HEK293 (cell line): ENCODE data around the gene CDK10.

Source experiments
- CTCF ChIA-PET: fragments of 350-600 bp; formaldehyde crosslinking; extraction: SDS; loops from one replicate; lab custom pipeline; 2021; ENCODE audit warnings: antibody characterized with exemption; lab: Yijun Ruan, JAX
- POLR2A ChIA-PET: fragments of 300-600 bp; formaldehyde crosslinking; extraction: SDS; loops from one replicate; lab custom pipeline; 2020; ENCODE audit warnings: antibody characterized with exemption, inconsistent platforms; lab: Yijun Ruan, JAX
- H3K27ac ChIP-seq: fragments of 200-500 bp; sonication (Bioruptor generic); 2 replicates; pipeline ENCODE4 v1.5.1; 2014; ENCODE audit warnings: low read depth, low read length, control low read depth, inconsistent platforms; ENCODE audit errors: extremely low read depth
- H3K36me3 ChIP-seq, 2 experiments: fragments of 200-500 bp in 1 of 2; sonication (Bioruptor generic) in 1 of 2; 1 replicate in 1 of 2; 2 replicates in 1 of 2; pipeline ENCODE4 v1.5.1; 2014 to 2017; ENCODE audit warnings: inconsistent platforms in 2 of 2, low read length in 2 of 2; ENCODE audit not compliant: control insufficient read depth in 2 of 2, insufficient read depth in 1 of 2
- H3K4me1 ChIP-seq: fragments of 200-500 bp; sonication (Bioruptor generic); 2 replicates; pipeline ENCODE4 v1.5.1; 2014; ENCODE audit warnings: mild to moderate bottlenecking, low read length, inconsistent platforms; ENCODE audit not compliant: control insufficient read depth, insufficient read depth
- H3K4me3 ChIP-seq: 2 replicates; pipeline ENCODE4 v1.5.1; 2011; ENCODE audit warnings: low read depth, mild to moderate bottlenecking, control low read depth, low read length, moderate library complexity
- H3K9me3 ChIP-seq: fragments of 200-500 bp; sonication (Bioruptor generic); 2 replicates; pipeline ENCODE4 v1.5.1; 2014; ENCODE audit warnings: low read depth, low read length, inconsistent platforms; ENCODE audit not compliant: control insufficient read depth, insufficient read depth
- EGR2 ChIP-seq: fragments of 450-650 bp; formaldehyde crosslinking; IDR thresholded peaks from 2 replicates; pipeline ENCODE4 v1.5.1; 2016; ENCODE audit warnings: low read depth, missing biosample characterization, missing genetic modification characterization
- HOXC10 ChIP-seq: sonication (generic); formaldehyde crosslinking; IDR thresholded peaks from 2 replicates; pipeline ENCODE4 v1.8.1; 2023; ENCODE audit warnings: mild to moderate bottlenecking, missing genetic modification reagents
- KLF7 ChIP-seq: fragments of 450-650 bp; formaldehyde crosslinking; IDR thresholded peaks from 2 replicates; pipeline ENCODE4 v1.5.1; 2016; ENCODE audit warnings: missing biosample characterization, missing genetic modification characterization, borderline replicate concordance
- SALL2 ChIP-seq: fragments of 450-650 bp; formaldehyde crosslinking; IDR thresholded peaks from 2 replicates; pipeline ENCODE4 v1.5.0; 2017; ENCODE audit warnings: missing biosample characterization, mild to moderate bottlenecking, missing genetic modification characterization, borderline replicate concordance
- ZFP37 ChIP-seq: fragments of 450-650 bp; formaldehyde crosslinking; IDR thresholded peaks from 2 replicates; pipeline ENCODE4 v1.5.1; 2016; ENCODE audit warnings: missing biosample characterization, missing genetic modification characterization
- ZNF112 ChIP-seq: fragments of 450-650 bp; formaldehyde crosslinking; IDR thresholded peaks from 2 replicates; pipeline ENCODE4 v1.5.0; 2017; ENCODE audit warnings: missing biosample characterization, missing genetic modification characterization
- ZNF169 ChIP-seq: fragments of 450-650 bp; formaldehyde crosslinking; IDR thresholded peaks from 2 replicates; pipeline ENCODE4 v1.5.1; 2016; ENCODE audit warnings: missing biosample characterization, missing genetic modification characterization
- ZNF248 ChIP-seq: fragments of 450-650 bp; formaldehyde crosslinking; IDR thresholded peaks from 2 replicates; pipeline ENCODE4 v1.5.1; 2017; ENCODE audit warnings: missing biosample characterization, missing genetic modification characterization
- ZNF426 ChIP-seq: fragments of 450-650 bp; formaldehyde crosslinking; IDR thresholded peaks from 2 replicates; pipeline ENCODE4 v1.5.1; 2017; ENCODE audit warnings: missing biosample characterization, missing genetic modification characterization, mild to moderate bottlenecking, inconsistent platforms, moderate library complexity
- ZNF48 ChIP-seq: fragments of 450-650 bp; formaldehyde crosslinking; IDR thresholded peaks from 2 replicates; pipeline ENCODE4 v1.5.1; 2016; ENCODE audit warnings: missing biosample characterization, missing genetic modification characterization
- ZNF501 ChIP-seq: fragments of 450-650 bp; formaldehyde crosslinking; IDR thresholded peaks from 2 replicates; pipeline ENCODE4 v1.5.1; 2016; ENCODE audit warnings: missing biosample characterization, missing genetic modification characterization
- ZNF510 ChIP-seq: fragments of 450-650 bp; formaldehyde crosslinking; IDR thresholded peaks from 2 replicates; pipeline ENCODE4 v1.5.1; 2018; ENCODE audit warnings: mild to moderate bottlenecking, missing genetic modification characterization, missing biosample characterization; ENCODE audit not compliant: insufficient replicate concordance
- ZNF514 ChIP-seq: fragments of 450-650 bp; formaldehyde crosslinking; IDR thresholded peaks from 2 replicates; pipeline ENCODE4 v1.5.1; 2016; ENCODE audit warnings: missing biosample characterization, missing genetic modification characterization
- ZNF561 ChIP-seq: fragments of 450-650 bp; IDR thresholded peaks from 2 replicates; pipeline ENCODE4 v1.5.1; 2018; ENCODE audit warnings: missing biosample characterization, missing genetic modification characterization, borderline replicate concordance
- ZNF585B ChIP-seq: fragments of 450-650 bp; formaldehyde crosslinking; IDR thresholded peaks from 2 replicates; pipeline ENCODE4 v1.5.1; 2016; ENCODE audit warnings: missing biosample characterization, missing genetic modification characterization
- ZNF76 ChIP-seq: fragments of 450-650 bp; formaldehyde crosslinking; IDR thresholded peaks from 2 replicates; pipeline ENCODE4; 2016; ENCODE audit warnings: low read depth, missing biosample characterization, missing genetic modification characterization, borderline replicate concordance
- ZSCAN30 ChIP-seq: fragments of 450-650 bp; IDR thresholded peaks from 2 replicates; pipeline ENCODE4 v1.5.1; 2018; ENCODE audit warnings: missing biosample characterization, mild to moderate bottlenecking, missing genetic modification characterization, moderate library complexity
- TF ChIP-seq, protein P1 (sequence below): fragments of 450-650 bp; formaldehyde crosslinking; IDR thresholded peaks from 2 replicates; pipeline ENCODE4 v1.5.1; 2017; ENCODE audit warnings: missing biosample characterization, missing genetic modification characterization
- TF ChIP-seq, protein P2 (sequence below): fragments of 450-650 bp; formaldehyde crosslinking; conservative IDR thresholded peaks from 2 replicates; pipeline ENCODE4 v1.5.1; 2016; ENCODE audit warnings: low read depth, missing biosample characterization, missing genetic modification characterization
- TF ChIP-seq, protein P3 (sequence below): fragments of 450-650 bp; formaldehyde crosslinking; IDR thresholded peaks from 2 replicates; pipeline ENCODE4 v1.5.1; 2016; ENCODE audit warnings: missing biosample characterization, missing genetic modification characterization, borderline replicate concordance

Gene CDK10

DNA sequence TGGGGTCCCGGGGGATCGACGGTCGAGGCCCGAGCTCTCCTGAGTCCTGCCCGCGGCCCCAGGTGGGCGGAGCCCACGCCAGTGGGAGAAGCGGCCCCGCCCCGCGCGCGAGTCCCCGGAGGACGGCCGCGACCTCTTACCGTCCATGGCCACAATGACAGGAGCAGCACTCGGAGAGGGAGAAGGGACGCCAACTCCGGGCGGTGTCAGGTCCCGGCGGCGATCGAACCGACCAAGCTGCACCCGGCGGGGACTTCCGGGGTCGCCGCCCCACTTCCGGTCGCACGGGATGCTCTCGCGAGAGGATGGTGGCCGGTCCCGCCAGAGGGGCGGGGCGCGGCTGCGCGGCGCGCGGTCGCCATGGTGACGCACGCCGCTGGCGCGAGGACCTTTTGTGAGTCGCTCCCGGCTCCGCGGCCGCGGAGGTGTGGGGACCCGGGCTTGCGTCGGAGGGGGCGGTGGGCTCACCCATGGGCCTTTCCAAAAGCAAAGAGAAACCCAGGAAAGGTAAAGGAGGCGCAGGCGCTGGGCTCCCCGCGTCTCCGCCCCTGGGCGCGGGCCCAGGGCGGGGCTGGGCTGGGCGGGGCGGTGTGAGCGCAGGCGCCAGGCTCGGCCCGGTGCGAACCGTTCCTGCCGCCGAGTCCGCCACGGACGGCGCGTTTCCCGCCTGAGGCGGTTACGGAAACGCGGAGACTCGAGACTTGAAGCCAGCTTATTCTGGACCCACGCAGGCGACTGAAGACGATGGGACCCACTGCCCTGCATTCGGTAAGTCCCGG, 28.9 kb upstream of the CDK10 start, which contains the start of the genes CHMP1A and SPATA33 (continued):
- TF ChIP-seq, protein P1, sequence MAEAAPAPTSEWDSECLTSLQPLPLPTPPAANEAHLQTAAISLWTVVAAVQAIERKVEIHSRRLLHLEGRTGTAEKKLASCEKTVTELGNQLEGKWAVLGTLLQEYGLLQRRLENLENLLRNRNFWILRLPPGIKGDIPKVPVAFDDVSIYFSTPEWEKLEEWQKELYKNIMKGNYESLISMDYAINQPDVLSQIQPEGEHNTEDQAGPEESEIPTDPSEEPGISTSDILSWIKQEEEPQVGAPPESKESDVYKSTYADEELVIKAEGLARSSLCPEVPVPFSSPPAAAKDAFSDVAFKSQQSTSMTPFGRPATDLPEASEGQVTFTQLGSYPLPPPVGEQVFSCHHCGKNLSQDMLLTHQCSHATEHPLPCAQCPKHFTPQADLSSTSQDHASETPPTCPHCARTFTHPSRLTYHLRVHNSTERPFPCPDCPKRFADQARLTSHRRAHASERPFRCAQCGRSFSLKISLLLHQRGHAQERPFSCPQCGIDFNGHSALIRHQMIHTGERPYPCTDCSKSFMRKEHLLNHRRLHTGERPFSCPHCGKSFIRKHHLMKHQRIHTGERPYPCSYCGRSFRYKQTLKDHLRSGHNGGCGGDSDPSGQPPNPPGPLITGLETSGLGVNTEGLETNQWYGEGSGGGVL (tag by site-specific recombination) = no peak; the same call in none of the 2 replicates
- TF ChIP-seq HOXC10 (CRISPR knock-in tag) (peak; percentile 91; the same call in 1 of the 2 replicates), KLF7 (peak; percentile 85; the same call in 1 of the 2 replicates), ZNF561 (tag by site-specific recombination) (peak; percentile 64; the same call in 1 of the 2 replicates), ZSCAN30 (peak; percentile 23), ZNF426 (tag by site-specific recombination) (no peak), ZNF510 (tag by site-specific recombination) (no peak), ZNF585B (tag by site-specific recombination) (peak; percentile 44)
- TF ChIP-seq, protein P2, sequence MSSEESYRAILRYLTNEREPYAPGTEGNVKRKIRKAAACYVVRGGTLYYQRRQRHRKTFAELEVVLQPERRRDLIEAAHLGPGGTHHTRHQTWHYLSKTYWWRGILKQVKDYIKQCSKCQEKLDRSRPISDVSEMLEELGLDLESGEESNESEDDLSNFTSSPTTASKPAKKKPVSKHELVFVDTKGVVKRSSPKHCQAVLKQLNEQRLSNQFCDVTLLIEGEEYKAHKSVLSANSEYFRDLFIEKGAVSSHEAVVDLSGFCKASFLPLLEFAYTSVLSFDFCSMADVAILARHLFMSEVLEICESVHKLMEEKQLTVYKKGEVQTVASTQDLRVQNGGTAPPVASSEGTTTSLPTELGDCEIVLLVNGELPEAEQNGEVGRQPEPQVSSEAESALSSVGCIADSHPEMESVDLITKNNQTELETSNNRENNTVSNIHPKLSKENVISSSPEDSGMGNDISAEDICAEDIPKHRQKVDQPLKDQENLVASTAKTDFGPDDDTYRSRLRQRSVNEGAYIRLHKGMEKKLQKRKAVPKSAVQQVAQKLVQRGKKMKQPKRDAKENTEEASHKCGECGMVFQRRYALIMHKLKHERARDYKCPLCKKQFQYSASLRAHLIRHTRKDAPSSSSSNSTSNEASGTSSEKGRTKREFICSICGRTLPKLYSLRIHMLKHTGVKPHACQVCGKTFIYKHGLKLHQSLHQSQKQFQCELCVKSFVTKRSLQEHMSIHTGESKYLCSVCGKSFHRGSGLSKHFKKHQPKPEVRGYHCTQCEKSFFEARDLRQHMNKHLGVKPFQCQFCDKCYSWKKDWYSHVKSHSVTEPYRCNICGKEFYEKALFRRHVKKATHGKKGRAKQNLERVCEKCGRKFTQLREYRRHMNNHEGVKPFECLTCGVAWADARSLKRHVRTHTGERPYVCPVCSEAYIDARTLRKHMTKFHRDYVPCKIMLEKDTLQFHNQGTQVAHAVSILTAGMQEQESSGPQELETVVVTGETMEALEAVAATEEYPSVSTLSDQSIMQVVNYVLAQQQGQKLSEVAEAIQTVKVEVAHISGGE (tag by site-specific recombination) = peak; percentile 97

DNA sequence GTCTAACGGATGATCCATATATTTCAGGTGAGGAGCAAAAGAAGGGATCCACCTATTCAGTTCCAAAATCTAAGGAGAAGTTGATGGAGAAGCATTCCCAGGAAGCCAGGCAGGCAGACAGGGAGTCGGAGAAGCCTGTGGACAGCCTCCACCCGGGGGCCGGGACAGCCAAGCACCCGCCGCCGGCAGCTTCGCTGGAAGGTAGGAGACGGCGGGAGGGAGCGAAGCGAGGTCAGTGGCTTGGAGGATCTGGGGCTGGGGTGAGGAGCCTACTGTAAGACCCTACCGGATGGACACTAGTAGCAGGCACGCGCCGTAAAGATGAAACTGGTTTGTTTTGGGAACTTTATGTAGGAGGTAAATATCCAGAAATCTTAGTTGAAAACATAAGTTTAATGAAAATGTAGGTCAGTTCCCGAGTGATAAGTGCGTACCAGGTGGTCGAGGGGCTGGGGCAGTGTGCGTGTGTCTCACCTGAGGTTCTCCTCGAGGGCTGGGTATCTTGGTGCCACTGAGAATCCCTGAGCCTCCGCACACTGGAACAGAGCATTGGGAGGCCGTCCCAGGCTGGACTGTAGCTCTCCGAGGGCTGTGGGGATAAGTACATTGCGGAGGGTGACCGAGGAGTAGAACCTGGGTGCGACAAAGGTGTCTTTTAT, 28.1 kb upstream of the CDK10 start:
- POLR2A ChIA-PET = interaction anchor here (0.8 to 1.9 kb wide), 2 partner anchors 28 to 43 kb away, joined by 3 to 8 read pairs; partner anchors contain the start of genes CDK10 and SPATA2L
- Histone ChIP-seq H3K27ac (peak overlapping the region; percentile 77), H3K4me3 (peak overlapping the region; percentile 93), H3K4me1 (0 out of 2 replicates have a peak, but pooled peaks cover 3% of the 10 kb centered on the region), H3K36me3 (peaks cover 7 to 49% of the 10 kb centered on the region in 2 experiments; a peak in 2 of 3 replicates), H3K9me3 (no peaks in the 10 kb centered on the region)
- CTCF ChIA-PET = interaction anchor here (0.7 to 1.1 kb wide), 3 partner anchors 9 to 96 kb away, joined by 3 read pairs; no protein-coding TSS in a partner anchor
- TF ChIP-seq, protein P3, sequence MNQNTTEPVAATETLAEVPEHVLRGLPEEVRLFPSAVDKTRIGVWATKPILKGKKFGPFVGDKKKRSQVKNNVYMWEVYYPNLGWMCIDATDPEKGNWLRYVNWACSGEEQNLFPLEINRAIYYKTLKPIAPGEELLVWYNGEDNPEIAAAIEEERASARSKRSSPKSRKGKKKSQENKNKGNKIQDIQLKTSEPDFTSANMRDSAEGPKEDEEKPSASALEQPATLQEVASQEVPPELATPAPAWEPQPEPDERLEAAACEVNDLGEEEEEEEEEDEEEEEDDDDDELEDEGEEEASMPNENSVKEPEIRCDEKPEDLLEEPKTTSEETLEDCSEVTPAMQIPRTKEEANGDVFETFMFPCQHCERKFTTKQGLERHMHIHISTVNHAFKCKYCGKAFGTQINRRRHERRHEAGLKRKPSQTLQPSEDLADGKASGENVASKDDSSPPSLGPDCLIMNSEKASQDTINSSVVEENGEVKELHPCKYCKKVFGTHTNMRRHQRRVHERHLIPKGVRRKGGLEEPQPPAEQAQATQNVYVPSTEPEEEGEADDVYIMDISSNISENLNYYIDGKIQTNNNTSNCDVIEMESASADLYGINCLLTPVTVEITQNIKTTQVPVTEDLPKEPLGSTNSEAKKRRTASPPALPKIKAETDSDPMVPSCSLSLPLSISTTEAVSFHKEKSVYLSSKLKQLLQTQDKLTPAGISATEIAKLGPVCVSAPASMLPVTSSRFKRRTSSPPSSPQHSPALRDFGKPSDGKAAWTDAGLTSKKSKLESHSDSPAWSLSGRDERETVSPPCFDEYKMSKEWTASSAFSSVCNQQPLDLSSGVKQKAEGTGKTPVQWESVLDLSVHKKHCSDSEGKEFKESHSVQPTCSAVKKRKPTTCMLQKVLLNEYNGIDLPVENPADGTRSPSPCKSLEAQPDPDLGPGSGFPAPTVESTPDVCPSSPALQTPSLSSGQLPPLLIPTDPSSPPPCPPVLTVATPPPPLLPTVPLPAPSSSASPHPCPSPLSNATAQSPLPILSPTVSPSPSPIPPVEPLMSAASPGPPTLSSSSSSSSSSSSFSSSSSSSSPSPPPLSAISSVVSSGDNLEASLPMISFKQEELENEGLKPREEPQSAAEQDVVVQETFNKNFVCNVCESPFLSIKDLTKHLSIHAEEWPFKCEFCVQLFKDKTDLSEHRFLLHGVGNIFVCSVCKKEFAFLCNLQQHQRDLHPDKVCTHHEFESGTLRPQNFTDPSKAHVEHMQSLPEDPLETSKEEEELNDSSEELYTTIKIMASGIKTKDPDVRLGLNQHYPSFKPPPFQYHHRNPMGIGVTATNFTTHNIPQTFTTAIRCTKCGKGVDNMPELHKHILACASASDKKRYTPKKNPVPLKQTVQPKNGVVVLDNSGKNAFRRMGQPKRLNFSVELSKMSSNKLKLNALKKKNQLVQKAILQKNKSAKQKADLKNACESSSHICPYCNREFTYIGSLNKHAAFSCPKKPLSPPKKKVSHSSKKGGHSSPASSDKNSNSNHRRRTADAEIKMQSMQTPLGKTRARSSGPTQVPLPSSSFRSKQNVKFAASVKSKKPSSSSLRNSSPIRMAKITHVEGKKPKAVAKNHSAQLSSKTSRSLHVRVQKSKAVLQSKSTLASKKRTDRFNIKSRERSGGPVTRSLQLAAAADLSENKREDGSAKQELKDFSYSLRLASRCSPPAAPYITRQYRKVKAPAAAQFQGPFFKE = no peak
- no peak for TF ChIP-seq ZNF248 (tag by site-specific recombination)
- TF ChIP-seq ZNF48 (tag by site-specific recombination) = no peak
- no peak for TF ChIP-seq ZNF169
- TF ChIP-seq KLF7 = no peak
- TF ChIP-seq ZNF501 (tag by site-specific recombination) = no peak
- TF ChIP-seq ZNF76 (tag by site-specific recombination) = no peak
- no peak for TF ChIP-seq EGR2 (tag by site-specific recombination)
- no peak for TF ChIP-seq ZFP37 (tag by site-specific recombination)
- no peak for TF ChIP-seq ZNF514
- TF ChIP-seq SALL2 (tag by site-specific recombination) = no peak
- TF ChIP-seq ZNF112 = no peak
- TF ChIP-seq, protein P1 (tag by site-specific recombination) = no peak
